SKM-1 (cell line): ENCODE measurements around the gene CYFIP1.

Experiments used
- DNase-seq: peaks from one replicate; lab custom pipeline; 2025; ENCODE audit not compliant: unreplicated experiment; lab: John Stamatoyannopoulos, UW

CYFIP1 gene

GRCh38 chr15:22951031-22951380, 29.2 kb downstream of the CYFIP1 start:
- no peak for DNase-seq

- DNase-seq, result no peak
These were observed 29.7 kb downstream of the CYFIP1 start for GRCh38 chr15:22950256-22950990.

GRCh38 chr15:22949074-22949547, 31.1 kb downstream of the CYFIP1 start:
- DNase-seq, result no peak

- no peak for DNase-seq
These were observed 32.1 kb downstream of the CYFIP1 start for GRCh38 chr15:22948056-22948455.

- no peak for DNase-seq
These were observed 32.8 kb downstream of the CYFIP1 start for GRCh38 chr15:22947101-22948000.

GRCh38 chr15:22945071-22945470, 35.1 kb downstream of the CYFIP1 start:
- no peak for DNase-seq

GRCh38 chr15:22944651-22945050, 35.5 kb downstream of the CYFIP1 start:
- no peak for DNase-seq

- DNase-seq, result no peak
These were observed 37.3 kb downstream of the CYFIP1 start for GRCh38 chr15:22942877-22943276.

- DNase-seq, result no peak
These were observed 37.8 kb downstream of the CYFIP1 start for GRCh38 chr15:22942306-22942855.

- DNase-seq, result no peak
These were observed 39.0 kb downstream of the CYFIP1 start for GRCh38 chr15:22941179-22941578.

- no peak for DNase-seq
These were observed 40.5 kb downstream of the CYFIP1 start for GRCh38 chr15:22939652-22940061.

- no peak for DNase-seq
These were observed 41.1 kb downstream of the CYFIP1 start for GRCh38 chr15:22939051-22939450.

- DNase-seq, result no peak
These were observed 43.3 kb downstream of the CYFIP1 start for GRCh38 chr15:22936577-22937472.

- no peak for DNase-seq
These were observed 46.5 kb downstream of the CYFIP1 start for GRCh38 chr15:22933641-22934061.

- no peak for DNase-seq
These were observed 48.2 kb downstream of the CYFIP1 start for GRCh38 chr15:22931784-22932536.

GRCh38 chr15:22930782-22931484, 49.2 kb downstream of the CYFIP1 start:
- DNase-seq, result no peak

- no peak for DNase-seq
These were observed 52.4 kb downstream of the CYFIP1 start for GRCh38 chr15:22927761-22928160.

- DNase-seq, result no peak
These were observed 54.3 kb downstream of the CYFIP1 start for GRCh38 chr15:22925875-22926274.

- no peak for DNase-seq
These were observed 58.2 kb downstream of the CYFIP1 start for GRCh38 chr15:22922003-22922402.
